ENCODE data around the gene PRDM16.

PRDM16 gene

DNA sequence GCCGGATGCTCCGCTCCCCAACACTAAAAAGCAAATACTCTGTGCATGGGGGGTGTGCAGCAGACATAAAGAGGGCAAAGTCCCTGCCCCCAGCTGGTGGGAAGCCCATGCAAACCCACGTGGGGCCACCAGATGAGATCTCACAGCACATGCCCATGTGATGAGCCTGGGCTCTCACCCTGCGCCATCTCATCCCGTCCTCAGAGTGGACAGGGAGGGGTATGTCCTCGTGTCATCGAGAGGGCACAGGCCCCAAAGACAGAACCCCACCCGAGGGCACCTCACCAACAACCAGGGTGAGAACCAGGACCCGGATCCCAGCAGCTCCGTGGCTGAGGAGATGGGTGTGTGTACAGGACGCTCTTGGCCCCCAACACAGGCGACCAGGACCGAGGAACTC is 360.3 kb downstream of the PRDM16 start:
- no peak overlapping the region for H3K4me3 ChIP-seq (ENCODE audit: insufficient read length, low read depth)
- DNase-seq (ENCODE audit: low read depth, low spot score): no peak
- no peaks in the 10 kb centered on the region for H3K27me3 ChIP-seq (ENCODE audit: insufficient read depth, insufficient read length)
- H3K4me1 ChIP-seq (ENCODE audit: insufficient read depth, insufficient read length): peaks cover 14% of the 10 kb centered on the region
- TF ChIP-seq YY1 (IDR thresholded peaks at IDR 0.05; ENCODE audit: insufficient read depth, insufficient read length) (no peak), ZNF274 (IDR thresholded peaks at IDR 0.05; ENCODE audit: low read depth, low read length) (no peak), SUZ12 (IDR thresholded peaks at IDR 0.05; ENCODE audit: extremely low read depth, insufficient read depth, insufficient read length) (no peak)
- H3K9me3 ChIP-seq (ENCODE audit: insufficient read depth, low read length): no peaks in the 10 kb centered on the region
- no peak overlapping the region for H3K9ac ChIP-seq (ENCODE audit: insufficient read length, low read depth)
- H3K36me3 ChIP-seq (ENCODE audit: insufficient read depth, insufficient read length, low read length): no peaks in the 10 kb centered on the region

DNA sequence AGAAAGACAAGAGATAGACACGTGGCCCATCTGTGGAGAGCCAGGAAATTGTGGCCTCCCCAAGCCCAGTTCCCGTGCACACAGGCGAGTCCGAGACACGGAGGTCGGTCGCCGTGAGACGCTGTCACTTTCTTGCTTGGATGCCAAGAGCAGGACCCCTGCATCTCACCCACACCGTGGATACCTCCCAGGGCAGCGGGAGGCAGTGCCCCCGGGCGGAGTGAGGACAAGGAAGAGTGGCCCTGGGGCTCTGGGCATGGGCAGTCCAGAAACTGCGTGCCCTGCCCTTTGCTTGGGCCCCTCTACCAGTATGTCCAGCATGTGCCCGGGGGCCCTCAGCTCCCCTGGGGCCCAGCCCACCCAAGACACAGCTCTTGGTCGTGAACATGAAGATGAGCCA is 360.8 kb downstream of the PRDM16 start:
- H3K9me3 ChIP-seq (ENCODE audit: insufficient read depth, low read length): no peaks in the 10 kb centered on the region
- no peaks in the 10 kb centered on the region for H3K36me3 ChIP-seq (ENCODE audit: insufficient read depth, insufficient read length, low read length)
- peaks cover 14% of the 10 kb centered on the region for H3K4me1 ChIP-seq (ENCODE audit: insufficient read depth, insufficient read length)
- TF ChIP-seq ZNF274 (IDR thresholded peaks at IDR 0.05; ENCODE audit: low read depth, low read length) (no peak), SUZ12 (IDR thresholded peaks at IDR 0.05; ENCODE audit: extremely low read depth, insufficient read depth, insufficient read length) (no peak), YY1 (IDR thresholded peaks at IDR 0.05; ENCODE audit: insufficient read depth, insufficient read length) (no peak)
- no peaks in the 10 kb centered on the region for H3K27me3 ChIP-seq (ENCODE audit: insufficient read depth, insufficient read length)
- no peak overlapping the region for H3K9ac ChIP-seq (ENCODE audit: insufficient read length, low read depth)
- no peak for DNase-seq (ENCODE audit: low read depth, low spot score)
- no peak overlapping the region for H3K4me3 ChIP-seq (ENCODE audit: insufficient read length, low read depth)

DNA sequence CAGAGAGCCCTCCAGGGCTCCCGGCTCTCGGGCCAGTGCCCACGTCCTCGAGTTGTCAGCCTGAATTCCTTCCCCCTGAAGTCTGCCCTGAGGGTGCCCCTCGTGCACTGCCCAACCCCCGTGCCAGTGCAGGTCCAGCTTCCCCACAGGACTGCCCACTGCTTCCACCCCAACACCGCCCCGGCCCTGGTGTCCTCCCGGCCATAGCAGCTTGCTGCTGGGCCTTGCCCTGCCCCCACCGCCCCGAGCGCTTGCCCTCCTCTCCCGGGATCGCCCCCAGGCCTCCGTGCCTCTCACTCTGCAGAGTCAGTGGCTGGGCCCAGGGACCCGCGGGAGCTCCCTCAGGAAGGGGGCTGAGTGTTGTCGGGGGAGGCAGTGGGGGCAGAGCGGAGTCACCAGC is 361.4 kb downstream of the PRDM16 start:
- H3K36me3 ChIP-seq (ENCODE audit: insufficient read depth, insufficient read length, low read length): no peaks in the 10 kb centered on the region
- TF ChIP-seq YY1 (IDR thresholded peaks at IDR 0.05; ENCODE audit: insufficient read depth, insufficient read length): no peak
- no peak for TF ChIP-seq ZNF274 (IDR thresholded peaks at IDR 0.05; ENCODE audit: low read depth, low read length)
- TF ChIP-seq SUZ12 (IDR thresholded peaks at IDR 0.05; ENCODE audit: extremely low read depth, insufficient read depth, insufficient read length): no peak
- peaks cover 14% of the 10 kb centered on the region for H3K4me1 ChIP-seq (ENCODE audit: insufficient read depth, insufficient read length)
- no peak for DNase-seq (ENCODE audit: low read depth, low spot score)
- no peaks in the 10 kb centered on the region for H3K27me3 ChIP-seq (ENCODE audit: insufficient read depth, insufficient read length)
- no peak overlapping the region for H3K4me3 ChIP-seq (ENCODE audit: insufficient read length, low read depth)
- no peaks in the 10 kb centered on the region for H3K9me3 ChIP-seq (ENCODE audit: insufficient read depth, low read length)
- peak overlapping the region; percentile 57 for H3K9ac ChIP-seq (ENCODE audit: insufficient read length, low read depth)

DNA sequence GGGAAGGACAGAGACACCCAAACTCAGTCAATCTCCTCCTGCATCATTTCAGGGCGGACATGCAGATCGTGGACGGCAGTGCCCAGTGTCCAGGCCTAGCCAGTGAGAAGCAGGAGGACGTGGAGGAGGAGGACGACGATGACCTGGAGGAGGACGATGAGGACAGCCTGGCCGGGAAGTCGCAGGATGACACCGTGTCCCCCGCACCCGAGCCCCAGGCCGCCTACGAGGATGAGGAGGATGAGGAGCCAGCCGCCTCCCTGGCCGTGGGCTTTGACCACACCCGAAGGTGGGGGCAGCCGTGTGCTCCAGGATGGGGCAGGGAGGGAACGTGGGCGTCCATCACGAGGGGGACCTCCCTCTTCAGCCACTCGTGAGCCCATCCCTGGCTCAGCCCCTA is 361.8 kb downstream of the PRDM16 start:
- Histone ChIP-seq H3K4me3 (ENCODE audit: insufficient read length, low read depth) (no peak overlapping the region), H3K9ac (ENCODE audit: insufficient read length, low read depth) (peak overlapping the region; percentile 57), H3K27me3 (ENCODE audit: insufficient read depth, insufficient read length) (no peaks in the 10 kb centered on the region), H3K4me1 (ENCODE audit: insufficient read depth, insufficient read length) (peaks cover 14% of the 10 kb centered on the region), H3K9me3 (ENCODE audit: insufficient read depth, low read length) (no peaks in the 10 kb centered on the region), H3K36me3 (ENCODE audit: insufficient read depth, insufficient read length, low read length) (no peaks in the 10 kb centered on the region)
- TF ChIP-seq YY1 (IDR thresholded peaks at IDR 0.05; ENCODE audit: insufficient read depth, insufficient read length) (no peak), SUZ12 (IDR thresholded peaks at IDR 0.05; ENCODE audit: extremely low read depth, insufficient read depth, insufficient read length) (no peak), ZNF274 (IDR thresholded peaks at IDR 0.05; ENCODE audit: low read depth, low read length) (no peak)
- DNase-seq (ENCODE audit: low read depth, low spot score): no peak

DNA sequence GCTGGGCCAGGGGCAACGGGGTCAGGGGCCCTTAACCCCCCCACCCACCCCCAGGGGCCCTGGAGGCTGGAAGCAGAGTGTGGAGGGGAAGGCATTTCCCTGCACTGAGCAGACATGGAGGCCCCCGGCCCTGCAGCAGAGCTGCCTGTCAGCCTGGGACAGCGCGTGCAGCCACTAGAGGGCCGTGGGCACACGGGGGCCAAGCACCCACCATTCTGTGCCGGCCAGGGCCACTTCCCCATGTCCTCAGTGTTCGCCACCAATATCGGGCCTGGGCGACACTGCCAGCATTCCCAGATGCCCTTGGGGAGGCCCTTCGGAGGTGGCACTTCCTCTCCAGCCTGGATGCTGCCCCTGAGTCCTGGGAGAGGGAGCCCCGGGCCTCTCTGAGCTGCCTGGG is 362.3 kb downstream of the PRDM16 start:
- Histone ChIP-seq H3K27me3 (ENCODE audit: insufficient read depth, insufficient read length) (no peaks in the 10 kb centered on the region), H3K4me1 (ENCODE audit: insufficient read depth, insufficient read length) (peaks cover 14% of the 10 kb centered on the region), H3K9me3 (ENCODE audit: insufficient read depth, low read length) (no peaks in the 10 kb centered on the region), H3K4me3 (ENCODE audit: insufficient read length, low read depth) (no peak overlapping the region), H3K36me3 (ENCODE audit: insufficient read depth, insufficient read length, low read length) (no peaks in the 10 kb centered on the region), H3K9ac (ENCODE audit: insufficient read length, low read depth) (no peak overlapping the region)
- no peak for TF ChIP-seq YY1 (IDR thresholded peaks at IDR 0.05; ENCODE audit: insufficient read depth, insufficient read length)
- TF ChIP-seq ZNF274 (IDR thresholded peaks at IDR 0.05; ENCODE audit: low read depth, low read length): no peak
- no peak for TF ChIP-seq SUZ12 (IDR thresholded peaks at IDR 0.05; ENCODE audit: extremely low read depth, insufficient read depth, insufficient read length)
- DNase-seq (ENCODE audit: low read depth, low spot score): no peak

DNA sequence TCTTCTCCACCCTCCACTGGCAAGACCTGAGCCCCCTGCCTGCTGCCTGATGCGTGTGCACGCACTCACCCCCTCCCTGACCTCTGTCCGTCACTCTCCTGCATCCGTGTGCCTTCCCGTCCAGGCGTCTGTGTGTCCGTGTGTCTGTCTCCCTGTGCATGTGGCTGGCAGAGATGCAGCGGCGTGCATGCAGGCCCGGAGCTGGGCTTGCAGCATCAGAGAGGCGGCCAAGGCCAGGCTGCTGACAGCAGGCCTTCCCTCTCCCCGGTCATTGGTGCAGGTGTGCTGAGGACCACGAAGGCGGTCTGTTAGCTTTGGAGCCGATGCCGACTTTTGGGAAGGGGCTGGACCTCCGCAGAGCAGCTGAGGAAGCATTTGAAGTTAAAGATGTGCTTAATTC is 362.7 kb downstream of the PRDM16 start:
- no peaks in the 10 kb centered on the region for H3K36me3 ChIP-seq (ENCODE audit: insufficient read depth, insufficient read length, low read length)
- no peaks in the 10 kb centered on the region for H3K27me3 ChIP-seq (ENCODE audit: insufficient read depth, insufficient read length)
- no peak overlapping the region for H3K4me3 ChIP-seq (ENCODE audit: insufficient read length, low read depth)
- TF ChIP-seq ZNF274 (IDR thresholded peaks at IDR 0.05; ENCODE audit: low read depth, low read length): no peak
- no peak for TF ChIP-seq YY1 (IDR thresholded peaks at IDR 0.05; ENCODE audit: insufficient read depth, insufficient read length)
- no peak for TF ChIP-seq SUZ12 (IDR thresholded peaks at IDR 0.05; ENCODE audit: extremely low read depth, insufficient read depth, insufficient read length)
- H3K9me3 ChIP-seq (ENCODE audit: insufficient read depth, low read length): no peaks in the 10 kb centered on the region
- peaks cover 14% of the 10 kb centered on the region for H3K4me1 ChIP-seq (ENCODE audit: insufficient read depth, insufficient read length)
- no peak overlapping the region for H3K9ac ChIP-seq (ENCODE audit: insufficient read length, low read depth)
- no peak for DNase-seq (ENCODE audit: low read depth, low spot score)

DNA sequence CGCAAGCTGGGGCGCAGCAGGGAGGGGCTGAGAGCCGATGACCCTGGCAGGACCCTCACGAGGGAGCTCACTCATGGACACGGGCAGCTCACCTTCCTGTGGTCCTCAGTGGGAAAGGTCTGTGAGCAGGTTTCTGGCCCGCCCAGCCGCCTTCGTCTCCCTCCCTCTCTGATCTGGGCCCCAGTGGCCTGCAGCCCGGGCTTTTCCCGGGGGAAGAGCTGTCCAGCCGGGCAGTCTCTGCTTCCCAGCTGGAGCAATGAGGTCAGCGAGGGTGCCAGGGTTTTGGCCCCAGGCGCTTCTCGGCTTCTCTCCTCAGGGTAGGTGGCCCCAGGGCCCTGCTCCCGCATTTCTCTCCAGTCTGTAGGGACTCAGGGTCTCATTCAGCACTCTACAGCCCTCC is 363.3 kb downstream of the PRDM16 start:
- Histone ChIP-seq H3K4me1 (ENCODE audit: insufficient read depth, insufficient read length) (peaks cover 14% of the 10 kb centered on the region), H3K27me3 (ENCODE audit: insufficient read depth, insufficient read length) (no peaks in the 10 kb centered on the region), H3K4me3 (ENCODE audit: insufficient read length, low read depth) (no peak overlapping the region), H3K9me3 (ENCODE audit: insufficient read depth, low read length) (0 out of 2 replicates have a peak, but pooled peaks cover 2% of the 10 kb centered on the region), H3K36me3 (ENCODE audit: insufficient read depth, insufficient read length, low read length) (no peaks in the 10 kb centered on the region), H3K9ac (ENCODE audit: insufficient read length, low read depth) (no peak overlapping the region)
- TF ChIP-seq SUZ12 (IDR thresholded peaks at IDR 0.05; ENCODE audit: extremely low read depth, insufficient read depth, insufficient read length) (no peak), ZNF274 (IDR thresholded peaks at IDR 0.05; ENCODE audit: low read depth, low read length) (no peak), YY1 (IDR thresholded peaks at IDR 0.05; ENCODE audit: insufficient read depth, insufficient read length) (no peak)
- no peak for DNase-seq (ENCODE audit: low read depth, low spot score)
